ENCODE measurements around the gene LILRA5.
A peak's percentile ranks its signal among the peaks of the same experiment; 100 is the strongest.
"Not testable (repeated sequence)": the region's sequence is repeated elsewhere in the genome, so short reads cannot be mapped to it uniquely, and the experiment has no call there.

Gene LILRA5

DNA sequence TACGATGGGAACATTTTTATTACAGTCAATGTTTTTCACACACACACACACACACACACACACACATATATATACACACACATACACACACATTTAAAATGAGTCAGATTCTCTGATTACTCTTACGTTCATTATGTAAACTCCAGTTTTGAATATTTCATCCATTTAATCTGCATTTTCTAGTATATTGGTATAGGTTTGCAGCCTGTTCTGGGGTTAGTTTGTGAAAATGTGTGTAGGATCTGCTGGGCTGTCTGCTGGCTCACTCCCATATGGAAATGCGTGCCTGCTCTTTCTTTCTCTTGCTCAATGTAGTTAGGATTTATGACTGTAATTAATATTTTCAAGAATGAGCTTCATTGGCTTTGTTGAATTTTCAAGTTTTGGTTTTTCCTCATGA, 39.1 kb downstream of the LILRA5 start:
- DNase-seq (ENCODE audit: low spot score): no peak

DNA sequence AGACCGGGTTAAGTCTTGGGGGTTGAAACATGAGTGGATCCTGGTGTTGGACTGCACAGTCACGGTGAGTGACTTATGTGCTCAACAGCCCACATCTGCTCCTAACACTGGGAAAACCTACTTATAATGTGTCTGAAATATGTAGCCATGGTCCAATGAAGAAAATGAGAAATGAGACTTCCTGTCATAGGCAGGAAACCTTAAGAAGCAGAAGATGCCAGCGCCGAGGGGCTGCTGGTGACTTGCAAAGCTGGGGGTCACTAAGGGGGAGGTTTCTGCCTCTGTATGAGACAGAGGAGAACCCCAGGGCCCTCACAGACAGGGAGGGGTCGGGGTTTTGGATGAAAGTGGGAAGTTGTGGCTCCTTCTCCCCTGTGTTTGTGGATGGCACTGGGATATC, 40.8 kb downstream of the LILRA5 start:
- DNase-seq (ENCODE audit: low spot score): not testable (repeated sequence)

DNA sequence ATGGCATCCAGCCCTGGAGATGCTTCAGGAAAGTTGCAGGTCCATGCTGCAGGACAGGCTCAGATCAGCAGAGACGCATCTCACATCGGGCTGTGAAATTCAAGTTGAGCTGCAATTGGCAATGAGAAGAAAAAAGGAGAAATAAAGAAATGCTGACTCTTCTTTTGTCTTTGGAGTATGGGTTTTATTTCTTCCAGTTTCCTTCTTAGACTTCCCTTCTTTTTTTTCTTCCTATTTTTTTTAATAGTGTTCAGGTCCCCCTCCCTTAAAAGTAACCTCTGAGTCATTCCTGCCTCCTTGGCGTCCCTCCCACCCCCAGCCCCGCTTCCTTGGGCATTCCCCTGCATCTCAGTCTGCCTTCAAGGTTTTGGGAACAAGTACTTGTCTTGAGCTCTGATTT, 41.4 kb downstream of the LILRA5 start:
- DNase-seq (ENCODE audit: low spot score): not testable (repeated sequence)

DNA sequence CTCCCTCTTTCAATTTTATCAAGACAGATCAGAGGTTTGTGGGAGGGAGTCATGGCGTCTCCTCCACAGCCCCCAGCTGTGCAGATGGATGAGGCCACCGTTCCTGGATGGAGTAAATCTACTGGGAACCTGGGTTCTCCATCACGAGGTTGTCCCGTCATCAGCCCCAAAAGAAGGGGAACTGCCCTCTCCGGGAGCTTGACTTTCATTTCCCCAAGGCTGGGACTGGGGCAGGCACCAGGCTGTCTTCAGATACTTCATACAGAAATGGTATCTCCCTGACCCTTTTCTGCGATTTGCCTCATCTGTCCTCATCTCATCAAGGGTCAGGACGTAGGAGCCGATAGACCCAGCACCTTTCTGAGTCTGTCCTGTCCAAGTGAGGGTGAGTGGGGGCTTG, 41.9 kb downstream of the LILRA5 start:
- DNase-seq (ENCODE audit: low spot score): no peak

DNA sequence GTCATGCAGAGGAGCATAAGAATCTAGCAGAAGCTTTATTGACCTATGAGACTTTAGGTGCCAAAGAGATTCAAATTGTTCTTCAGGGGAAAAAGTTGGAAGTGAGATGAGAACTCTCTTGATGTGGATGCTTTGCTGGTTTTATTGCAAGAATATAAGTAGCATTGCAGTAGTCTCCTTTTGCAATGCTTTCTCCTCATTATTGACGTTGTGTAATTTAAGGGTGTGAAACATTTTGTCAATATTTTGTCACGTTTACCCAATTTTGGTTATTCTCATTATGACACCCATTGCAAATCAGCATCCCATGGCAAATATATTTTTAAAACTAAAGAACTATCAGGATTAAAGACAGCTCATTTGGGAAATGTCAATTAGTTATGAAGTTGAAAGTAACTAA, 44.0 kb downstream of the LILRA5 start:
- DNase-seq (ENCODE audit: low spot score): no peak

DNA sequence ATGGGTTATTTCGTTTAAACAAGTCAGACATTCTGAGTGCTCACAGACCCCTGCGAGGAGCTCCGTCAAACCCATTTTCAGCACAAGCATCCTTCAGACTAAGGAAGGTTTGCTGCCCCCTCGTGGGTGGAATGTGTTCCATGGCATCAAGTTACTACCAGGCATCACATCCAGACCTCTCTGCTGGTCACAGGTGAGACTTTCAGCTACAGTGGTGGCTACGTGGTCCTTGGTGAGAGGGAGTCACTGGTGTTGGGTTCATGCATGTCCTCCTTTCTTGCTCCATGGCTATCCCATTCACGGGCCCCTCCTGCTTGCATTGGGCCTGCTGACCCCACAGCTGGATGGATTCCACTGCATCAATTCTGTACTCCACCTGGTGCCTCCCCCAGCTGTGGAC, 46.8 kb downstream of the LILRA5 start:
- DNase-seq (ENCODE audit: low spot score): peak; percentile 79

DNA sequence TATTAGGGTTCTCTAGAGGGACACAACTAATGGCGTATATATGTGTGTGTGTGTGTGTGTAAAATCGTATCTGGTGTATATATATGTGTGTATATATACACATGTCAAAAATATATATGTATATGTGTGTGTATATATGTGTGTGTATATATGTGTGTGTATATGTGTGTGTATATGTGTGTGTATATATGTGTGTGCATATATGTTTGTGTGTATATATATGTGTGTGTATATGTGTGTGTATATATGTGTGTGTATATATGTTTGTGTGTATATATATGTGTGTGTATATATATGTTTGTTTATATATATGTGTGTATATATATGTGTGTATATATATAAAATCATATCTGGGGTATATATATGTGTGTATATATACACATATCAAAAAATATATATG, 50.5 kb downstream of the LILRA5 start:
- DNase-seq (ENCODE audit: low spot score): no peak

DNA sequence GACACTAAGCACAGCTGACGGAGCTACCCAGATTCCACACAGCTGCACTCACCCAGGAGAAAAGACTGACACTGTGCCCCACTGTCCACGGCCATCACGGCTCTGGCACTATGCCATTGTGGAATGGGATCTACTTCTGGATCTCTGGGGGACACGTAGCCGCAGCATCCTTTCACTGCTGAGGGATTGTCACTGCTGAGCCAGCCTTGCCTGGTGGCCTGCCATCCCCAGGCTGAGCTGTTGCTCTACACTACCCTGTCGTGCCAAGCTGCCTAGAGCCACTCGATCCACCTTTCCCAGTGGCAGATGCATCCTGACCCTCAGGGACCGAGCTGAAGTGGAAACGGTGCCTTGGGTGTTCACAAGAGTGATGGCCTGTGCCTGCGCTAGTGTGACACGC, 50.9 kb downstream of the LILRA5 start:
- DNase-seq (ENCODE audit: low spot score): no peak

DNA sequence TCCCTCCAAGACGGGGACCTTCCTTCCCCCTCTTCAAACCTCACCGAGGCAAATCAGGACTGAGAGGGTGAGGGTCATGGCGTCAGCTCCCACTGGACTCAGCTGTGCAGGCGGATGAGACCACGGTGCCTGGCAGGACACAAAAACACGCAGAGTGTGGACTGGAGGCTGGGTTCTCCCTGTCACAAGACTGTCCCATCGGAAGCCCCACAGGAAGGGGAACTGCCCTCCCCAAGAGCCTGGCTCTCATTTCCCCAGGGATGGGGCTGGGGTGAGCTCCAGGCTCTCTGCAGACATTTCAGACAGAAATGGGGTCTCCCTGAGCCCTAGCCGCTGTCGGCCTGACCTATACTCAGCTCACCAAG, 55.9 kb downstream of the LILRA5 start, which contains the start of gene LILRB5:
Gene LILRB5, minus strand, starts transcription at position 158 of the 365 bp plus-strand sequence. Its CDS starts 80 bp downstream, at position 78.
- no peak for DNase-seq (ENCODE audit: low spot score)
